ENCODE results near the gene CT45A7. TPM values are rescaled to one million over a fixed set of nuclear protein-coding genes. Genes with fewer than 3 reads are reported as not detected.
"Not testable (repeated sequence)": the region's sequence is repeated elsewhere in the genome, so short reads cannot be mapped to it uniquely, and the experiment has no call there.

The CT45A7 gene
- total RNA-seq, result not detected

GRCh38 chrX:135837180-135837579, at the start of gene CT45A7:
Gene CT45A7 (minus strand): TSS chrX:135837280. CDS start chrX:135833533, 3,747 bp downstream.
- not testable (repeated sequence) for H3K27me3 ChIP-seq; H3K27ac ChIP-seq; DNase-seq (ENCODE audit: low spot score in 2 of 2); H3K4me3 ChIP-seq; H3K36me3 ChIP-seq; H3K4me1 ChIP-seq; H3K9me3 ChIP-seq
- no CpG with 5 or more reads among the region's 17 CpGs for WGBS

GRCh38 chrX:135882741-135883140, 45.7 kb upstream of the CT45A7 start:
- H3K36me3 ChIP-seq; H3K4me3 ChIP-seq; H3K4me1 ChIP-seq; H3K27ac ChIP-seq; H3K9me3 ChIP-seq; DNase-seq (ENCODE audit: low spot score in 2 of 2); H3K27me3 ChIP-seq: not testable (repeated sequence)
- 55% methylated on average over 5 of the region's 5 CpGs for WGBS

GRCh38 chrX:135871712-135872111, 34.6 kb upstream of the CT45A7 start, which contains the start of gene CT45A9:
Gene CT45A9 (minus strand): TSS chrX:135871812. CDS start chrX:135868061, 3,751 bp downstream.
- not testable (repeated sequence) for H3K27ac ChIP-seq; DNase-seq (ENCODE audit: low spot score in 2 of 2); H3K4me1 ChIP-seq; H3K27me3 ChIP-seq; H3K36me3 ChIP-seq; H3K4me3 ChIP-seq; H3K9me3 ChIP-seq
- WGBS, result no CpG with 5 or more reads among the region's 17 CpGs

GRCh38 chrX:135854438-135854837, 17.4 kb upstream of the CT45A7 start, which contains the start of gene CT45A8:
Gene CT45A8 (minus strand): TSS chrX:135854538. CDS start chrX:135850783, 3,755 bp downstream.
- H3K4me3 ChIP-seq; H3K9me3 ChIP-seq; H3K27me3 ChIP-seq; H3K27ac ChIP-seq; H3K36me3 ChIP-seq; DNase-seq (ENCODE audit: low spot score in 2 of 2); H3K4me1 ChIP-seq: not testable (repeated sequence)
- no CpG with 5 or more reads among the region's 17 CpGs for WGBS

GRCh38 chrX:135819912-135820311, 17.2 kb downstream of the CT45A7 start, which contains the start of gene CT45A2:
Gene CT45A2 (minus strand): TSS chrX:135820012. CDS start chrX:135816265, 3,747 bp downstream.
- no CpG with 5 or more reads among the region's 17 CpGs for WGBS
- H3K27ac ChIP-seq; H3K27me3 ChIP-seq; DNase-seq (ENCODE audit: low spot score in 2 of 2); H3K36me3 ChIP-seq; H3K4me3 ChIP-seq; H3K4me1 ChIP-seq; H3K9me3 ChIP-seq: not testable (repeated sequence)

GRCh38 chrX:135802687-135803086, 34.4 kb downstream of the CT45A7 start, which contains the start of gene CT45A6:
Gene CT45A6 (minus strand): TSS chrX:135802787. CDS start chrX:135798993, 3,794 bp downstream.
- not testable (repeated sequence) for H3K27ac ChIP-seq; H3K4me1 ChIP-seq; H3K36me3 ChIP-seq; H3K27me3 ChIP-seq; DNase-seq (ENCODE audit: low spot score in 2 of 2); H3K9me3 ChIP-seq; H3K4me3 ChIP-seq
- WGBS, result no CpG with 5 or more reads among the region's 16 CpGs

- DNase-seq (ENCODE audit: low spot score in 2 of 2); H3K4me3 ChIP-seq; H3K27ac ChIP-seq; H3K9me3 ChIP-seq; H3K27me3 ChIP-seq; H3K4me1 ChIP-seq; H3K36me3 ChIP-seq: not testable (repeated sequence)
- WGBS, result no CpG with 5 or more reads among the region's 16 CpGs
Observed at GRCh38 chrX:135785403-135785802, 51.7 kb downstream of the CT45A7 start, which contains the start of gene CT45A5. Gene CT45A5 (minus strand): TSS chrX:135785503. CDS start chrX:135781729, 3,774 bp downstream.

Other genes starting within 250 kb of the CT45A7 start
- gene CT45A1, start 123.6 kb downstream of the CT45A7 start, total RNA-seq, result not detected
- not detected for gene CT45A3, start 69.1 kb downstream of the CT45A7 start, total RNA-seq
- gene CT45A5, start 51.8 kb downstream of the CT45A7 start, total RNA-seq, result not detected
- gene CT45A6, start 34.5 kb downstream of the CT45A7 start, total RNA-seq, result not detected
- gene CT45A2, start 17.3 kb downstream of the CT45A7 start, total RNA-seq, result not detected
- not detected for gene CT45A8, start 17.3 kb upstream of the CT45A7 start, total RNA-seq
- not detected for gene CT45A9, start 34.5 kb upstream of the CT45A7 start, total RNA-seq
- gene CT45A10, start 56.2 kb upstream of the CT45A7 start, total RNA-seq, result not detected
- not detected for gene SAGE1, start 56.4 kb upstream of the CT45A7 start, total RNA-seq
- gene MMGT1, start 136.7 kb upstream of the CT45A7 start, total RNA-seq, result 10 to 100 TPM; 17.4 to 26.7 (median 23.3) TPM
- gene SLC9A6, start 148.2 kb upstream of the CT45A7 start, total RNA-seq, result 10 to 100 TPM; 12.5 to 17.1 (median 15.3) TPM

All from suprapubic skin (tissue), 4 donors.